Measurements from ENCODE around the gene CREB3. TPM values are rescaled to one million over a fixed set of nuclear protein-coding genes. Genes with fewer than 3 reads are reported as not detected.

The CREB3 gene
- polyA plus RNA-seq, 2 of the 4 experiments (the other 2 are of a cell fraction), result 33.3 to 51.3 TPM

DNA sequence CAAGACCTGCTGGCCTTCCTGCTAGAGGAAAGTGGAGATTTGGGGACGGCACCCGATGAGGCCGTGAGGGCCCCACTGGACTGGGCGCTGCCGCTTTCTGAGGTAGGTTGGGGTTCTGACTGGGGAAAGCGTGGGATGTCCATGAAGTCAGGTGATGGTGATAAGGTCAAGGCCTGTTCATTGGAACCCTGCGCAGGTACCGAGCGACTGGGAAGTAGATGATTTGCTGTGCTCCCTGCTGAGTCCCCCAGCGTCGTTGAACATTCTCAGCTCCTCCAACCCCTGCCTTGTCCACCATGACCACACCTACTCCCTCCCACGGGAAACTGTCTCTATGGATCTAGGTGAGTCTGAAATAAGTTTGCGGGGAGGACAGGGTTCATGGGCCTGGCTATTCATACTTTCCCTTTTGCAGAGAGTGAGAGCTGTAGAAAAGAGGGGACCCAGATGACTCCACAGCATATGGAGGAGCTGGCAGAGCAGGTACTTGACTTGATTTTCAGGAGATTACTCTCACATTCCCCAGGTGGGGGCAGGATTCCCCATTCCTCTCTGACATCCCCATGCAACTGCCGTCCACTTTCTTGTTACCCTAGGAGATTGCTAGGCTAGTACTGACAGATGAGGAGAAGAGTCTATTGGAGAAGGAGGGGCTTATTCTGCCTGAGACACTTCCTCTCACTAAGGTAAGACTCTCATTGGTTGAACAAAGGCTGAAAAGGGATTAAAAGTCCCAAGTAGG is 505 bp downstream of the CREB3 start:
- 5% methylated on average over 13 of the region's 14 CpGs for whole genome bisulfite sequencing (ENCODE audit: missing lambda C conversion rate)
- Histone ChIP-seq H3K27ac (peak overlapping the region; percentile 95 to 96), H3K4me3 (peak overlapping the region; percentile 87), H3K9me3 (no peaks in the 10 kb centered on the region), H3K4me2 (peak overlapping the region; percentile 76), H3K4me1 (peaks cover 45% of the 10 kb centered on the region)
- TF ChIP-seq RARB (CRISPR knock-in tag; IDR thresholded peaks at IDR 0.05) (0 out of 2 replicates have a peak, but pooled peaks have one; percentile 58), RFX5 (IDR thresholded peaks at IDR 0.05) (no peak), TFCP2L1 (CRISPR knock-in tag; IDR thresholded peaks at IDR 0.05) (0 out of 2 replicates have a peak, but pooled peaks have one; percentile 43), RAD21 (conservative IDR thresholded peaks at IDR 0.05 in 1 of 2, IDR thresholded peaks at IDR 0.05 in 1 of 2) (peak in 1 of 2 experiments; percentile 21; a peak in 1 of 5 replicates), MAZ (IDR thresholded peaks at IDR 0.05; ENCODE audit: borderline replicate concordance, low read depth, low read length) (peak; percentile 68; the same call in 1 of the 2 replicates), ZNF302 (CRISPR knock-in tag; IDR thresholded peaks at IDR 0.05) (no peak)
- TF ChIP-seq, protein P1, sequence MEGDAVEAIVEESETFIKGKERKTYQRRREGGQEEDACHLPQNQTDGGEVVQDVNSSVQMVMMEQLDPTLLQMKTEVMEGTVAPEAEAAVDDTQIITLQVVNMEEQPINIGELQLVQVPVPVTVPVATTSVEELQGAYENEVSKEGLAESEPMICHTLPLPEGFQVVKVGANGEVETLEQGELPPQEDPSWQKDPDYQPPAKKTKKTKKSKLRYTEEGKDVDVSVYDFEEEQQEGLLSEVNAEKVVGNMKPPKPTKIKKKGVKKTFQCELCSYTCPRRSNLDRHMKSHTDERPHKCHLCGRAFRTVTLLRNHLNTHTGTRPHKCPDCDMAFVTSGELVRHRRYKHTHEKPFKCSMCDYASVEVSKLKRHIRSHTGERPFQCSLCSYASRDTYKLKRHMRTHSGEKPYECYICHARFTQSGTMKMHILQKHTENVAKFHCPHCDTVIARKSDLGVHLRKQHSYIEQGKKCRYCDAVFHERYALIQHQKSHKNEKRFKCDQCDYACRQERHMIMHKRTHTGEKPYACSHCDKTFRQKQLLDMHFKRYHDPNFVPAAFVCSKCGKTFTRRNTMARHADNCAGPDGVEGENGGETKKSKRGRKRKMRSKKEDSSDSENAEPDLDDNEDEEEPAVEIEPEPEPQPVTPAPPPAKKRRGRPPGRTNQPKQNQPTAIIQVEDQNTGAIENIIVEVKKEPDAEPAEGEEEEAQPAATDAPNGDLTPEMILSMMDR (IDR thresholded peaks at IDR 0.05), result peak; percentile 36; the same call in 1 of the 3 replicates
- ChIA-PET CTCF (interaction anchor here (0.6 to 31.4 kb wide), 14 partner anchors 11 to 680 kb away, joined by 3 to 758 read pairs (median 14); partner anchors contain the start of genes ARHGEF39, CCDC107, GBA2 and MSMP), POLR2A (interaction anchor here (0.7 to 3.6 kb wide), 19 partner anchors 9 to 653 kb away, joined by 3 to 41 read pairs (median 5); partner anchors contain the start of genes ARHGEF39, CA9, CCDC107 and FANCG)
- no peak for FAIRE-seq
- peak; percentile 78 to 79 for DNase-seq (ENCODE audit: low read depth in 1 of 2, low spot score in 1 of 2)
- peak; percentile 20 to 32 for ATAC-seq

DNA sequence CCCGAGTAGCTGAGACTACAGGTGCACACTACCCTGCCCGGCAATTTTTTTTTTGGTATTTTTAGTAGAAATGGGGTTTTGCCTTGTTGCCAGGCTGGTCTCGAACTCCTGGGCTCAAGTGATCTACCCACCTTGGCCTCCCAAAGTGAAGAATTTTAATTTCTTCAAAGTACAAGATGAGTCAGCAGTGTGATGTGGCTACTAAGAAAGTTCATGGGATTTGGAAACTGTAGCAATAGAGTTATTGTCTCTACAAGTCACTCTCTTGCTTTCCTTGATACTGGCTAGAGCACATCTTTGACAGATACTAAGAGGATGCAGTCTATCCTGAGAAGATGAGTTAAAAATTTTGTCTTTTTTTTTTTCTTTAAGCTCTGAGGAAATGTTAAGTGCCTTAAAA is 1.6 kb downstream of the CREB3 start:
- no peak for ATAC-seq
- ChIA-PET CTCF (interaction anchor here (0.7 to 19.8 kb wide), 10 partner anchors 12 to 741 kb away, joined by 3 to 243 read pairs (median 8); partner anchors contain the start of genes ARHGEF39, CCDC107, GBA2 and MSMP), POLR2A (interaction anchor here (0.9 to 1.8 kb wide), 3 partner anchors 14 to 76 kb away, joined by 3 to 8 read pairs (median 5); partner anchors contain the start of genes CCDC107, GBA2, RGP1 and RMRP)
- Histone ChIP-seq H3K9me3 (no peaks in the 10 kb centered on the region), H3K4me3 (no peak overlapping the region; the same call in 2 of the 3 replicates), H3K4me1 (peaks cover 34% of the 10 kb centered on the region), H3K27ac (peak overlapping the region in 1 of 2 experiments; percentile 95; a peak in 3 of 6 replicates), H3K4me2 (peak overlapping the region; percentile 76)
- no peak for FAIRE-seq
- no peak for DNase-seq (ENCODE audit: low read depth in 1 of 2, low spot score in 1 of 2)
- WGBS (ENCODE audit: missing lambda C conversion rate), result 96% methylated on average over 3 of the region's 3 CpGs
- no peak for TF ChIP-seq HEYL (CRISPR knock-in tag; IDR thresholded peaks at IDR 0.05)
- no peak for TF ChIP-seq CHD2 (IDR thresholded peaks at IDR 0.05; ENCODE audit: low read length, partially characterized antibody)
- no peak for TF ChIP-seq RARB (CRISPR knock-in tag; IDR thresholded peaks at IDR 0.05)
- TF ChIP-seq RNF2 (IDR thresholded peaks at IDR 0.05; ENCODE audit: borderline replicate concordance, low read depth), result no peak
- no peak for TF ChIP-seq ZNF302 (CRISPR knock-in tag; IDR thresholded peaks at IDR 0.05)
- no peak for TF ChIP-seq HDAC2 (IDR thresholded peaks at IDR 0.05)
- TF ChIP-seq, protein P2, sequence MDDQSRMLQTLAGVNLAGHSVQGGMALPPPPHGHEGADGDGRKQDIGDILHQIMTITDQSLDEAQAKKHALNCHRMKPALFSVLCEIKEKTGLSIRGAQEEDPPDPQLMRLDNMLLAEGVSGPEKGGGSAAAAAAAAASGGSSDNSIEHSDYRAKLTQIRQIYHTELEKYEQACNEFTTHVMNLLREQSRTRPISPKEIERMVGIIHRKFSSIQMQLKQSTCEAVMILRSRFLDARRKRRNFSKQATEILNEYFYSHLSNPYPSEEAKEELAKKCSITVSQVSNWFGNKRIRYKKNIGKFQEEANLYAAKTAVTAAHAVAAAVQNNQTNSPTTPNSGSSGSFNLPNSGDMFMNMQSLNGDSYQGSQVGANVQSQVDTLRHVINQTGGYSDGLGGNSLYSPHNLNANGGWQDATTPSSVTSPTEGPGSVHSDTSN (IDR thresholded peaks at IDR 0.05), result no peak
- TF ChIP-seq, protein P3, sequence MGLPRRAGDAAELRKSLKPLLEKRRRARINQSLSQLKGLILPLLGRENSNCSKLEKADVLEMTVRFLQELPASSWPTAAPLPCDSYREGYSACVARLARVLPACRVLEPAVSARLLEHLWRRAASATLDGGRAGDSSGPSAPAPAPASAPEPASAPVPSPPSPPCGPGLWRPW (IDR thresholded peaks at IDR 0.05), result no peak
- no peak for TF ChIP-seq CBX2 (IDR thresholded peaks at IDR 0.05; ENCODE audit: borderline replicate concordance, low read depth)
- TF ChIP-seq, protein P4, sequence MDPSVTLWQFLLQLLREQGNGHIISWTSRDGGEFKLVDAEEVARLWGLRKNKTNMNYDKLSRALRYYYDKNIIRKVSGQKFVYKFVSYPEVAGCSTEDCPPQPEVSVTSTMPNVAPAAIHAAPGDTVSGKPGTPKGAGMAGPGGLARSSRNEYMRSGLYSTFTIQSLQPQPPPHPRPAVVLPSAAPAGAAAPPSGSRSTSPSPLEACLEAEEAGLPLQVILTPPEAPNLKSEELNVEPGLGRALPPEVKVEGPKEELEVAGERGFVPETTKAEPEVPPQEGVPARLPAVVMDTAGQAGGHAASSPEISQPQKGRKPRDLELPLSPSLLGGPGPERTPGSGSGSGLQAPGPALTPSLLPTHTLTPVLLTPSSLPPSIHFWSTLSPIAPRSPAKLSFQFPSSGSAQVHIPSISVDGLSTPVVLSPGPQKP (IDR thresholded peaks at IDR 0.05; ENCODE audit: low read depth, low read length), result no peak
- TF ChIP-seq MYC (IDR thresholded peaks at IDR 0.05; ENCODE audit: borderline replicate concordance, low read length), result no peak
- TF ChIP-seq SMC3 (IDR thresholded peaks at IDR 0.05), result no peak
- no peak for TF ChIP-seq ESRRA (IDR thresholded peaks at IDR 0.05; ENCODE audit: borderline replicate concordance, low read length)

All from A549 (cell line).